PC-3 (cell line): ENCODE data around the gene EMP1. TPM values are rescaled to one million over a fixed set of nuclear protein-coding genes. Genes with fewer than 3 reads are reported as not detected.

Experiments
- ATAC-seq: fragments of 200-7000 bp; cut with Tn5 transposase; 2 replicates; pipeline ENCODE4 v1.9.1; 2020; ENCODE audit warnings: mild to moderate bottlenecking, moderate library complexity
- BruUV-seq: library from RNA; stranded (reverse); fragments of 400-500 nt; replicated peaks from 2 replicates; lab custom pipeline; 2021; lab: Mats Ljungman, UMichigan
- CTCF ChIA-PET: fragments of 300-600 bp; sonication (Branson Sonifier 250); formaldehyde crosslinking; loops from one replicate; lab custom pipeline; 2022; ENCODE audit warnings: antibody characterized with exemption; lab: Charles Lee
- POLR2A ChIA-PET: fragments of 300-600 bp; sonication (Branson Sonifier 250); formaldehyde crosslinking; loops from one replicate; lab custom pipeline; 2022; ENCODE audit warnings: antibody characterized with exemption; ENCODE audit not compliant: unreplicated experiment; lab: Charles Lee
- DNase-seq: peaks from one replicate; pipeline ENCODE4 v3.0.0-alpha.2; 2015
- H2AFZ ChIP-seq: fragments of 300-600 bp; sonication (generic); 2 replicates; pipeline ENCODE4 v1.6.0; 2016; ENCODE audit warnings: antibody characterized with exemption, low read length
- H3F3A ChIP-seq: fragments of 300-600 bp; sonication (generic); one replicate; pipeline ENCODE4 v1.6.0; 2017; ENCODE audit warnings: antibody characterized with exemption, low read length, control low read depth, mild to moderate bottlenecking; ENCODE audit not compliant: unreplicated experiment
- H3K27ac ChIP-seq: fragments of 300-600 bp; sonication (generic); 2 replicates; pipeline ENCODE4 v1.5.1; 2016; ENCODE audit warnings: mild to moderate bottlenecking, low read length
- H3K27me3 ChIP-seq: fragments of 300-600 bp; sonication (generic); 2 replicates; pipeline ENCODE4 v1.6.1; 2016; ENCODE audit warnings: low read length, mixed read lengths
- H3K36me3 ChIP-seq: fragments of 300-600 bp; sonication (generic); 2 replicates; pipeline ENCODE4 v1.6.1; 2016; ENCODE audit warnings: low read depth, mixed run types, low read length, mixed read lengths
- H3K4me1 ChIP-seq: fragments of 300-600 bp; sonication (generic); 2 replicates; pipeline ENCODE4 v1.5.1; 2016; ENCODE audit warnings: low read length; ENCODE audit not compliant: insufficient read depth
- H3K4me2 ChIP-seq: fragments of 300-600 bp; sonication (generic); 2 replicates; pipeline ENCODE4 v1.6.0; 2016; ENCODE audit warnings: low read length
- H3K4me3 ChIP-seq: fragments of 300-600 bp; sonication (generic); 2 replicates; pipeline ENCODE4 v1.5.1; 2016; ENCODE audit warnings: mild to moderate bottlenecking, low read length, mixed read lengths
- H3K79me2 ChIP-seq: fragments of 300-600 bp; sonication (generic); 2 replicates; pipeline ENCODE4 v1.6.1; 2017; ENCODE audit warnings: low read length, mixed read lengths
- H3K9ac ChIP-seq: fragments of 300-600 bp; sonication (generic); 2 replicates; pipeline ENCODE4 v1.6.0; 2016; ENCODE audit warnings: mild to moderate bottlenecking, low read length
- H3K9me2 ChIP-seq: fragments of 300-600 bp; sonication (generic); replicated peaks from 2 replicates; pipeline ENCODE4 v1.6.1; 2016; ENCODE audit warnings: mixed run types, low read length, mixed read lengths
- H3K9me3 ChIP-seq: fragments of 300-600 bp; sonication (generic); 2 replicates; pipeline ENCODE4 v1.6.1; 2016; ENCODE audit warnings: low read length, mixed read lengths
- H4K20me1 ChIP-seq: fragments of 300-600 bp; sonication (generic); 2 replicates; pipeline ENCODE4 v1.6.1; 2016; ENCODE audit warnings: low read length, mixed read lengths
- EZH2 ChIP-seq: fragments of 300-600 bp; sonication (generic); IDR thresholded peaks from one replicate; pipeline ENCODE4 v1.6.1; 2017; ENCODE audit warnings: antibody characterized with exemption, mild to moderate bottlenecking, low read length; ENCODE audit not compliant: unreplicated experiment
- EZH2phosphoT487 ChIP-seq: fragments of 300-600 bp; sonication (generic); IDR thresholded peaks from 2 replicates; pipeline ENCODE4 v1.6.1; 2018; ENCODE audit warnings: mild to moderate bottlenecking, antibody characterized with exemption, low read length, borderline replicate concordance
- intact Hi-C: fragments of 100-400 bp; cut with micrococcal nuclease; formaldehyde crosslinking; loops from 2 replicates; pipeline ENCODE4 v1.9.0; 2023
- total RNA-seq: library from RNA; depleted of rRNA; stranded (reverse); fragments of >200 nt; gene quantifications from 2 replicates; pipeline ENCODE4 v1.2.3, GENCODE V29; 2014
- TF ChIP-seq, protein P1 (sequence below): fragments of 300-600 bp; sonication (generic); conservative IDR thresholded peaks from 2 replicates; pipeline ENCODE4 v1.5.1; 2017; ENCODE audit warnings: antibody characterized with exemption, low read depth, mild to moderate bottlenecking, low read length

The EMP1 gene
- total RNA-seq, 1 experiment from 2014 or later, result 158 TPM

GRCh38 chr12:13194401-13195110 is 2.0 kb upstream of the EMP1 start:
- peak overlapping the region; percentile 81 for H3K4me2 ChIP-seq

GRCh38 chr12:13195250-13195649 is 1.3 kb upstream of the EMP1 start:
- peak; percentile 71 for DNase-seq
- intact Hi-C loops, result loop anchor here (5.0 kb wide), 1 partner anchor 58 kb away; no protein-coding TSS in a partner anchor
- Histone ChIP-seq H3K27me3 (no peaks in the 10 kb centered on the region), H3K4me1 (peaks cover 53% of the 10 kb centered on the region), H3F3A (no peaks in the 10 kb centered on the region), H4K20me1 (peaks cover 36% of the 10 kb centered on the region), H3K79me2 (peaks cover 37% of the 10 kb centered on the region), H2AFZ (no peak overlapping the region), H3K9ac (peak overlapping the region; percentile 85), H3K9me3 (no peaks in the 10 kb centered on the region), H3K36me3 (peaks cover 25% of the 10 kb centered on the region), H3K27ac (peak overlapping the region; percentile 99), H3K4me2 (peak overlapping the region; percentile 81), H3K4me3 (peak overlapping the region; percentile 33; the same call in 1 of the 2 replicates), H3K9me2 (no peaks in the 10 kb centered on the region)
- ATAC-seq, result peak; percentile 5; the same call in 1 of the 2 replicates
- ChIA-PET POLR2A (interaction anchor here (0.5 to 1.9 kb wide), 4 partner anchors 30 to 94 kb away, joined by 3 to 17 read pairs (median 6); no protein-coding TSS in a partner anchor), CTCF (no interaction called here)
- TF ChIP-seq, protein P1, sequence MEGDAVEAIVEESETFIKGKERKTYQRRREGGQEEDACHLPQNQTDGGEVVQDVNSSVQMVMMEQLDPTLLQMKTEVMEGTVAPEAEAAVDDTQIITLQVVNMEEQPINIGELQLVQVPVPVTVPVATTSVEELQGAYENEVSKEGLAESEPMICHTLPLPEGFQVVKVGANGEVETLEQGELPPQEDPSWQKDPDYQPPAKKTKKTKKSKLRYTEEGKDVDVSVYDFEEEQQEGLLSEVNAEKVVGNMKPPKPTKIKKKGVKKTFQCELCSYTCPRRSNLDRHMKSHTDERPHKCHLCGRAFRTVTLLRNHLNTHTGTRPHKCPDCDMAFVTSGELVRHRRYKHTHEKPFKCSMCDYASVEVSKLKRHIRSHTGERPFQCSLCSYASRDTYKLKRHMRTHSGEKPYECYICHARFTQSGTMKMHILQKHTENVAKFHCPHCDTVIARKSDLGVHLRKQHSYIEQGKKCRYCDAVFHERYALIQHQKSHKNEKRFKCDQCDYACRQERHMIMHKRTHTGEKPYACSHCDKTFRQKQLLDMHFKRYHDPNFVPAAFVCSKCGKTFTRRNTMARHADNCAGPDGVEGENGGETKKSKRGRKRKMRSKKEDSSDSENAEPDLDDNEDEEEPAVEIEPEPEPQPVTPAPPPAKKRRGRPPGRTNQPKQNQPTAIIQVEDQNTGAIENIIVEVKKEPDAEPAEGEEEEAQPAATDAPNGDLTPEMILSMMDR, result no peak
- TF ChIP-seq EZH2 (no peak), EZH2phosphoT487 (no peak)
- no TSS peak for BruUV-seq

More at GRCh38 chr12:13194401-13195110, 2.0 kb upstream of the EMP1 start:
- Histone ChIP-seq H3K36me3 (peaks cover 18% of the 10 kb centered on the region), H3K9me2 (no peaks in the 10 kb centered on the region), H4K20me1 (peaks cover 29% of the 10 kb centered on the region), H3K27ac (peak overlapping the region; percentile 99), H3K9me3 (no peaks in the 10 kb centered on the region), H3K79me2 (peaks cover 30% of the 10 kb centered on the region), H3F3A (no peaks in the 10 kb centered on the region), H3K27me3 (no peaks in the 10 kb centered on the region), H3K4me1 (peaks cover 51% of the 10 kb centered on the region), H2AFZ (no peak overlapping the region), H3K4me3 (no peak overlapping the region), H3K9ac (peak overlapping the region; percentile 85)
- TF ChIP-seq EZH2phosphoT487 (no peak), EZH2 (no peak)
- TF ChIP-seq, protein P1, result no peak
- ChIA-PET POLR2A (no interaction called here), CTCF (no interaction called here)
- intact Hi-C loops, result loop anchor here (5.0 kb wide), 1 partner anchor 57 kb away; no protein-coding TSS in a partner anchor
- BruUV-seq, result no TSS peak
- no peak for ATAC-seq
- peak; percentile 60 for DNase-seq

DNA sequence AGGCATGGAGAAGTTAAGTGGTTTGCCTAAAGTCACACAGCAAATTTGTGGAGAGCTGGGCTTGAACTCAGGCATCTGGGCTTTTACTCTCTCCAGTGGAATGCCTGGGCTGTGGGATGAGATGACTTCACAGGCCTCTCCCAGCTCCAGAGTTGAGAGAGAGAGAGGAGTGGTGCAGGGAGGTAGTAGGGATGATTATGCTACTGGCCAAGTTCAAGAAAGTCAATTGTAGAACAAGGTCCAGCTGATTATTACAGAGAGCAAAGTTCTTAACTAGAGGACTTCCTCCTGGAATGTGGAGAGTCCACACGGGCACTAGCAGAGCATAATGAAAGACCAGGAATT is 769 bp upstream of the EMP1 start:
- Histone ChIP-seq H3K4me3 (peak overlapping the region; percentile 33), H3K9me3 (no peaks in the 10 kb centered on the region), H3K36me3 (peaks cover 30% of the 10 kb centered on the region), H3K79me2 (peaks cover 42% of the 10 kb centered on the region), H3F3A (no peaks in the 10 kb centered on the region), H3K27me3 (no peaks in the 10 kb centered on the region), H3K4me2 (peak overlapping the region; percentile 81), H3K4me1 (peaks cover 53% of the 10 kb centered on the region), H3K9ac (peak overlapping the region; percentile 85), H3K9me2 (no peaks in the 10 kb centered on the region), H2AFZ (no peak overlapping the region), H3K27ac (peak overlapping the region; percentile 99), H4K20me1 (peaks cover 41% of the 10 kb centered on the region)
- intact Hi-C loops, result loop anchor here (1.0 to 5.0 kb wide), 3 partner anchors 13 to 97 kb away; no protein-coding TSS in a partner anchor
- DNase-seq (peak; percentile 17), ATAC-seq (0 out of 2 replicates have a peak, but pooled peaks have one; percentile 1)
- BruUV-seq, result no TSS peak
- TF ChIP-seq EZH2phosphoT487 (no peak), EZH2 (no peak)
- TF ChIP-seq, protein P1, result no peak
- ChIA-PET POLR2A (interaction anchor here (0.5 to 2.2 kb wide), 11 partner anchors 9 to 357 kb away, joined by 3 to 36 read pairs (median 9); no protein-coding TSS in a partner anchor), CTCF (no interaction called here)
